Ishikawa (cell line): ENCODE results near the gene AQP12B.

Source experiments
- CEBPB ChIP-seq: IDR thresholded peaks from 2 replicates; pipeline ENCODE4 v1.6.1; 2012
- CREB1 ChIP-seq: IDR thresholded peaks from 2 replicates; pipeline ENCODE4 v1.6.1; 2012; ENCODE audit warnings: low read depth
- EGR1 ChIP-seq: IDR thresholded peaks from 2 replicates; pipeline ENCODE4 v1.6.1; 2012
- EP300 ChIP-seq: IDR thresholded peaks from 2 replicates; pipeline ENCODE4 v1.6.1; 2012; ENCODE audit warnings: borderline replicate concordance
- FOXM1 ChIP-seq: IDR thresholded peaks from 2 replicates; pipeline ENCODE4 v1.6.1; 2012; ENCODE audit warnings: low read depth, borderline replicate concordance
- MAX ChIP-seq: IDR thresholded peaks from 2 replicates; pipeline ENCODE4 v1.6.1; 2012
- NFIC ChIP-seq: IDR thresholded peaks from 2 replicates; pipeline ENCODE4 v1.6.1; 2012
- RAD21 ChIP-seq: IDR thresholded peaks from 2 replicates; pipeline ENCODE4 v1.6.1; 2012; ENCODE audit warnings: low read depth
- REST ChIP-seq: IDR thresholded peaks from 2 replicates; pipeline ENCODE4 v1.6.1; 2012; ENCODE audit warnings: low read depth, mild to moderate bottlenecking
- TAF1 ChIP-seq: IDR thresholded peaks from 2 replicates; pipeline ENCODE4 v1.6.1; 2012; ENCODE audit warnings: low read depth, mild to moderate bottlenecking
- TCF12 ChIP-seq: IDR thresholded peaks from 2 replicates; pipeline ENCODE4 v1.6.1; 2012; ENCODE audit warnings: low read depth
- TEAD4 ChIP-seq: IDR thresholded peaks from 2 replicates; pipeline ENCODE4 v1.6.1; 2012
- YY1 ChIP-seq: IDR thresholded peaks from 2 replicates; pipeline ENCODE4 v1.6.1; 2012; ENCODE audit warnings: low read depth
- ZBTB7A ChIP-seq: IDR thresholded peaks from 2 replicates; pipeline ENCODE4 v1.6.1; 2012; ENCODE audit warnings: low read depth
- TF ChIP-seq, protein P1 (sequence below): IDR thresholded peaks from 2 replicates; pipeline ENCODE4 v1.6.1; 2012

The AQP12B gene

DNA sequence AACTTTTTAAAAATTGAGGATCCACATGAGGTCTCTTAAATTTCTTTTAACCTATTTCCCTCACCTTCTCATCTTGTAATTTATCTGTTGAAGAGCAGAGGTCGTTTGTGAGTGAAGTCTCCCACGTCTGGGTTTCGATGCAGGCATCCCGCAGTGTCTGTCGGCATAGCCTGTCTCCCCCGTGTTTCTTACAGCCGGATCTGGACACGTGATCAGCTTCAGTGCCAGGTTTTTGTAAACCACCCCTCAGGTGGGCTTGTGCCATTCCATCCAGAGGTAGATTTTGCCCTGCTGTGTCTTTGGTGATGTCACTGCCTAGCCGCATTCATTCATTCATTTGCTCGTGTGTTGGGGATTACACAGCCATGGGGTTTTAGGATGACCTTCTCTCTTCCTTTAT, 25.1 kb upstream of the AQP12B start:
- TF ChIP-seq TAF1 = no peak
- TF ChIP-seq NFIC = no peak
- TF ChIP-seq FOXM1 = no peak
- TF ChIP-seq EGR1 = no peak
- no peak for TF ChIP-seq MAX
- no peak for TF ChIP-seq ZBTB7A
- TF ChIP-seq TEAD4 = no peak
- no peak for TF ChIP-seq TCF12
- TF ChIP-seq CEBPB = no peak

- TF ChIP-seq TAF1 = no peak
- TF ChIP-seq, protein P1, sequence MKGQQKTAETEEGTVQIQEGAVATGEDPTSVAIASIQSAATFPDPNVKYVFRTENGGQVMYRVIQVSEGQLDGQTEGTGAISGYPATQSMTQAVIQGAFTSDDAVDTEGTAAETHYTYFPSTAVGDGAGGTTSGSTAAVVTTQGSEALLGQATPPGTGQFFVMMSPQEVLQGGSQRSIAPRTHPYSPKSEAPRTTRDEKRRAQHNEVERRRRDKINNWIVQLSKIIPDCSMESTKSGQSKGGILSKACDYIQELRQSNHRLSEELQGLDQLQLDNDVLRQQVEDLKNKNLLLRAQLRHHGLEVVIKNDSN = no peak
- TF ChIP-seq TEAD4 = no peak
- TF ChIP-seq EP300 = no peak
- TF ChIP-seq NFIC = no peak
- TF ChIP-seq MAX = no peak
- no peak for TF ChIP-seq EGR1
- no peak for TF ChIP-seq REST
- TF ChIP-seq CEBPB = no peak
- no peak for TF ChIP-seq FOXM1
- TF ChIP-seq CREB1 = no peak
- TF ChIP-seq RAD21 = no peak
- TF ChIP-seq YY1 = no peak
These were observed 24.5 kb upstream of the AQP12B start for GRCh38 chr2:240707043-240707756.

- TF ChIP-seq TAF1 (no peak), YY1 (no peak), MAX (no peak), EGR1 (no peak), TCF12 (no peak), FOXM1 (no peak), RAD21 (no peak), ZBTB7A (no peak), CEBPB (no peak), TEAD4 (no peak), NFIC (no peak)
- TF ChIP-seq, protein P1 = no peak
These were observed 22.6 kb upstream of the AQP12B start for GRCh38 chr2:240705204-240705791.

- TF ChIP-seq TCF12 = no peak
These were observed 22.0 kb upstream of the AQP12B start for GRCh38 chr2:240704651-240705050.

DNA sequence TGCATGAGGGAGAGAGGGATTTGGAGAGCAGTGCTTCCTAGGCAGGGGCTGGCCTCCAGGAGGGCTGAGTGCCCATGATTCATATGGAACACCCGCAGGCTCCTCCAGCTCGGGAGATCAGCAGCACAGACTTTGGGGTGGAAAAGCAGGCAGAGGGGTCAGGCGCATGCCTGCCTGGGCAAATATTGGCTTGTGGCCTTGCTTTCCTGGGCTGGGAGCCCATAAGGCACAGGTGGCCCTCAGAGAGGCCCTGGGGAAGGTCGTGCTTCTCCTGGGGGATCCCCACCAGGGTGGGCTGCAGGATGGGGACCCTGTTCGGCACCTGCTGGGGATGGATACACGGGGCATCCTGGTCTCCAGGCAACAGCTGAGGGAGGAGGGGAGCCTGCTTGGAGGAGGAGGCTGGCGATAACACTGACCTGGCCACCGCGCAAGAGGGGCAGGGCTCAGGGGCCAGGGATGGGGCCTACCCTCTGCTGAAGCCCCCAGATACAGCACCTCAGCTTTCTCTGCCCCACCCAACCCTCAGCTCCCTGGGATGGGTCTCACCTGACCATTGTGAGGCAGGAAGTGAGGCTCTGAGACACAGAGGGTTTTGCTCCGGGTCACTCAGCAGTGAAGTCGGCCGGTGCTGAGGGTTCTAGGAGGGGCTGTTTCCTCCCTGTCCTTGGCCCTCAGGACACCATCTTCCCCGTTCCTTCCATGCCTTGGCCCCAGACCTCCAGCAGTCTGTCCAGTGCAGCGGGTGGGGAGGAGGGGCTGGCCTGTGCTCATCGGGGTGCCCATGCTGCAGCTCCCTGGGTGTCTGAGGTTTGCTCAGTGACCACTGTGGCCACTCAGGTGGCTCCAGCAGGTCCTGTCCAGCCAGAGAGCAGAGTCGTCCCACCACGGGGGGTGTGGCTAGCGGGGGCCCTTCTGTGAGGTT, 21.0 kb upstream of the AQP12B start:
- no peak for TF ChIP-seq EGR1
- TF ChIP-seq CREB1 = no peak
- no peak for TF ChIP-seq FOXM1
- TF ChIP-seq RAD21 = no peak
- no peak for TF ChIP-seq YY1
- no peak for TF ChIP-seq TAF1
- TF ChIP-seq, protein P1 = no peak

DNA sequence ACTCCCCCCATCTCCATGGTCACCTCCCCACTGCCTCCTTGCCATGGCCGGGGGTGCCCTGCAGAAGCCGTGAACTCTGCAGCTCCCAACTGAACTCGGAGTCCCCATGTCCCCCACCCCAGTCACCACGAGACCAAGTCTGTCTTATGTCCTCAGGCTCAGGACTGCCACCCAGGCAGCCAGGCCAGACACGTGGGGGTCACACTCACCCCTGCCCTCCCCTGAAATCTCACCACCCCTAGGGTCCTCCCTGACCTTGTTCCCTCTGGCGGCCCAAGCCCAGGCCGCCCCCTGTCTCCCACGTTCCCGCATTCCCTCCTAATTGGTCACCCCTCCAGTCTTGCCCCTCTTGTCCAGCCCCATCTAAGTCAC, 19.9 kb upstream of the AQP12B start:
- TF ChIP-seq FOXM1 (no peak), REST (no peak), CEBPB (no peak), RAD21 (no peak), MAX (no peak), YY1 (no peak), TCF12 (no peak), TAF1 (no peak), EGR1 (no peak), ZBTB7A (no peak), CREB1 (no peak), NFIC (no peak), TEAD4 (no peak), EP300 (no peak)
- TF ChIP-seq, protein P1 = no peak
